Nephron (organoid): ENCODE results near the gene HAGHL.

ENCODE experiments used
- H3K27ac Mint-ChIP-seq, 3 experiments: 2 replicates each; pipeline ENCODE4 v1.8.0; 2020; ENCODE audit warnings: mixed read lengths in 3 of 3, mild to moderate bottlenecking in 2 of 3, moderate library complexity in 1 of 3
- H3K27me3 Mint-ChIP-seq: 2 replicates; pipeline ENCODE4 v1.8.0; 2021; ENCODE audit warnings: low read depth, mild to moderate bottlenecking, moderate library complexity, mixed read lengths
- H3K36me3 Mint-ChIP-seq: 2 replicates; pipeline ENCODE4 v1.8.0; 2020; ENCODE audit warnings: low read depth, mixed read lengths
- H3K4me1 Mint-ChIP-seq: 2 replicates; pipeline ENCODE4 v1.8.0; 2020; ENCODE audit warnings: mixed read lengths
- H3K4me3 Mint-ChIP-seq, 3 experiments: 2 replicates each; pipeline ENCODE4 v1.8.0; 2020; ENCODE audit warnings: mild to moderate bottlenecking in 3 of 3, mixed read lengths in 3 of 3, moderate library complexity in 2 of 3
- H3K9me3 Mint-ChIP-seq: 2 replicates; pipeline ENCODE4 v1.8.0; 2020; ENCODE audit warnings: mixed read lengths
- TF ChIP-seq, protein P1 (sequence below), 3 experiments: fragments of 200-600 bp; sonication (generic); IDR thresholded peaks; one replicate each; pipeline ENCODE4 v1.5.0; 2021; ENCODE audit warnings: antibody characterized with exemption in 3 of 3; ENCODE audit not compliant: unreplicated experiment in 3 of 3

Gene HAGHL

DNA sequence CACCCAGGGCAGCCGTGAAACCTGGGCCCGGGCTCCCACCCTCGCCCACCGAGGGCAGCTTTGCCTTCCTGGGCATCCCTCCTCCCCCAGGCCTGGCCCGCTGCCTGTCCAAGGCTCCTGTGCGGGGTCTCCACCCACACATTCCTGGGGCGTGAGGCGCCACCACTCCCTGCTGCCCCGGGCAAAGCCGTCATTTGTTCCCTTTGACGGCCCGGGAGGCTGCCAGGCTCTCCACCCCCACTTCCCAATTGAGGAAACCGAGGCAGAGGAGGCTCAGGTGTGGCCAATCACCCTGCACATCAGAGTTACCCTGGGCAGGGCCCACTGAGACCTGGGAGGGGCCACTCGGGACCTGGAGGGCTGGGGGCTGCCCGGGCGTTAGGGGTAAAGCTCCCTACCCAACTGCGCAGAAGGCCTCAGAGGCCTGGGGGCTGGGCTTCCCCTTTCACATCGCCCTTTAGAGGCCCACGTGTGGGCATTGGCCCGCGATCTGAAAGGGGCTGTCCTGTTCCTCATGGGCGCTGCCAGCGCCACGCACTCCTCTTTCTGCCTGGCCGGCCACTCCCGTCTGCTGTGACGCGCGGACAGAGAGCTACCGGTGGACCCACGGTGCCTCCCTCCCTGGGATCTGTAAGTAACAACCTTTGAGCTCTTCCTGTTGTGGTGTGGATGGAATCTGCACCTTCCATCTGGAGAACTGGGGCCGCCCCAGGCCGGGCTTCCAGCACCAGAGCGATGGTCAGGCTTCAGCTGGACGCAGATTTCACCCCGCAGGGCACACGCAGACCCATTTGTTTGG, 33.8 kb downstream of the HAGHL start, which contains the start of gene MSLN:
MSLN (plus strand) TSS at position 190 of the 799 bp plus-strand sequence. CDS start 1,947 bp downstream, outside the sequence.
- H3K36me3 Mint-ChIP-seq, result no peaks in the 10 kb centered on the region
- peak within 1 kb of the TSS in 2 of 3 experiments; percentile 54 to 85 for H3K27ac Mint-ChIP-seq
- H3K27me3 Mint-ChIP-seq, result no peaks in the 10 kb centered on the region
- peaks cover 4% of the 10 kb centered on the region for H3K4me1 Mint-ChIP-seq
- peak within 1 kb of the TSS; percentile 2 to 44 (median 18) for H3K4me3 Mint-ChIP-seq
- TF ChIP-seq, protein P1, sequence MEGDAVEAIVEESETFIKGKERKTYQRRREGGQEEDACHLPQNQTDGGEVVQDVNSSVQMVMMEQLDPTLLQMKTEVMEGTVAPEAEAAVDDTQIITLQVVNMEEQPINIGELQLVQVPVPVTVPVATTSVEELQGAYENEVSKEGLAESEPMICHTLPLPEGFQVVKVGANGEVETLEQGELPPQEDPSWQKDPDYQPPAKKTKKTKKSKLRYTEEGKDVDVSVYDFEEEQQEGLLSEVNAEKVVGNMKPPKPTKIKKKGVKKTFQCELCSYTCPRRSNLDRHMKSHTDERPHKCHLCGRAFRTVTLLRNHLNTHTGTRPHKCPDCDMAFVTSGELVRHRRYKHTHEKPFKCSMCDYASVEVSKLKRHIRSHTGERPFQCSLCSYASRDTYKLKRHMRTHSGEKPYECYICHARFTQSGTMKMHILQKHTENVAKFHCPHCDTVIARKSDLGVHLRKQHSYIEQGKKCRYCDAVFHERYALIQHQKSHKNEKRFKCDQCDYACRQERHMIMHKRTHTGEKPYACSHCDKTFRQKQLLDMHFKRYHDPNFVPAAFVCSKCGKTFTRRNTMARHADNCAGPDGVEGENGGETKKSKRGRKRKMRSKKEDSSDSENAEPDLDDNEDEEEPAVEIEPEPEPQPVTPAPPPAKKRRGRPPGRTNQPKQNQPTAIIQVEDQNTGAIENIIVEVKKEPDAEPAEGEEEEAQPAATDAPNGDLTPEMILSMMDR (IDR thresholded peaks at IDR 0.05; ENCODE audit: unreplicated experiment in 3 of 3), result no peak
- H3K9me3 Mint-ChIP-seq, result peaks cover 3% of the 10 kb centered on the region

GRCh38 chr16:761625-762513, 35.0 kb downstream of the HAGHL start:
- H3K9me3 Mint-ChIP-seq, result no peaks in the 10 kb centered on the region
- H3K27ac Mint-ChIP-seq, result no peak overlapping the region
- H3K36me3 Mint-ChIP-seq, result no peaks in the 10 kb centered on the region
- no peak overlapping the region for H3K4me3 Mint-ChIP-seq
- TF ChIP-seq, protein P1 (IDR thresholded peaks at IDR 0.05; ENCODE audit: unreplicated experiment in 3 of 3), result no peak
- H3K27me3 Mint-ChIP-seq, result no peaks in the 10 kb centered on the region
- peaks cover 4% of the 10 kb centered on the region for H3K4me1 Mint-ChIP-seq

- Mint-ChIP-seq H3K4me3 (no peak overlapping the region), H3K4me1 (peaks cover 4% of the 10 kb centered on the region), H3K9me3 (no peaks in the 10 kb centered on the region), H3K36me3 (no peaks in the 10 kb centered on the region), H3K27ac (no peak overlapping the region), H3K27me3 (no peaks in the 10 kb centered on the region)
- TF ChIP-seq, protein P1 (IDR thresholded peaks at IDR 0.05; ENCODE audit: unreplicated experiment in 3 of 3), result no peak
Observed at GRCh38 chr16:762595-763268, 35.8 kb downstream of the HAGHL start.

GRCh38 chr16:763369-764183, 36.7 kb downstream of the HAGHL start:
- Mint-ChIP-seq H3K9me3 (no peaks in the 10 kb centered on the region), H3K27ac (no peak overlapping the region), H3K4me1 (peaks cover 4% of the 10 kb centered on the region), H3K4me3 (no peak overlapping the region), H3K27me3 (no peaks in the 10 kb centered on the region), H3K36me3 (no peaks in the 10 kb centered on the region)
- TF ChIP-seq, protein P1 (IDR thresholded peaks at IDR 0.05; ENCODE audit: unreplicated experiment in 3 of 3), result no peak

GRCh38 chr16:764184-764750, 37.4 kb downstream of the HAGHL start:
- no peak overlapping the region for H3K4me3 Mint-ChIP-seq
- peaks cover 4% of the 10 kb centered on the region for H3K4me1 Mint-ChIP-seq
- H3K36me3 Mint-ChIP-seq, result no peaks in the 10 kb centered on the region
- H3K27me3 Mint-ChIP-seq, result no peaks in the 10 kb centered on the region
- H3K27ac Mint-ChIP-seq, result no peak overlapping the region
- TF ChIP-seq, protein P1 (IDR thresholded peaks at IDR 0.05; ENCODE audit: unreplicated experiment in 3 of 3), result no peak
- no peaks in the 10 kb centered on the region for H3K9me3 Mint-ChIP-seq
